ACHN (cell line): ENCODE measurements around the gene FOXL3.

Experiments used
- DNase-seq: peaks from one replicate; pipeline ENCODE4 v3.0.0-alpha.2; 2015
- in situ Hi-C: cut with HindIII; loops from 2 replicates; pipeline ENCODE4 v1.10.0; 2017; ENCODE audit warnings: low sequenced_read_pairs, low pct_ligation_motif_present, low pct_unique_long_range_greater_than_20kb

FOXL3 gene

GRCh38 chr7:311131-311680 lies 21.2 kb downstream of the FOXL3 start:
- in situ Hi-C loops, result no loop called here

GRCh38 chr7:311796-312195 lies 21.8 kb downstream of the FOXL3 start:
- no peak for DNase-seq
- in situ Hi-C loops, result no loop called here

More at GRCh38 chr7:311131-311680, 21.2 kb downstream of the FOXL3 start:
- no peak for DNase-seq

DNA sequence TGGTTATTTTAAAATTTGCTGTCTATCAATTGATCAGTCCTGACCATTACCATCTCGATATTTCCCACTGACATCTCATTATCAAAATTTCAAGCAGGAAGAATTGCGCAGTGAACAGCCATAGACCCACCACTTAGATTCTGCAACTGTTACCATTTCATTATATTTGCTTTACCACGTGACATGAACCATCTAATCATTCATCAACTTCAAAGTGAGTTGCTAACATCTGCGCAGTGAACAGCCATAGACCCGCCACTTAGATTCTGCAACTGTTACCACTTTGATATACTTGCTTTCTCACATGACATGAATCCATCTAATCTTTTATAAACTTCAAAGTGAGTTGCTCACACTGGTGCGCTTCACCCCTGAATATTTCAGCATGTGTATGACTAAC lies 22.5 kb downstream of the FOXL3 start:
- no peak for DNase-seq
- in situ Hi-C loops, result no loop called here

GRCh38 chr7:314853-315252 lies 24.9 kb downstream of the FOXL3 start:
- DNase-seq, result no peak
- in situ Hi-C loops, result no loop called here

- in situ Hi-C loops, result no loop called here
- no peak for DNase-seq
Measured at GRCh38 chr7:315516-316265, 25.7 kb downstream of the FOXL3 start.

- in situ Hi-C loops, result no loop called here
- no peak for DNase-seq
Measured at GRCh38 chr7:317643-318405, 27.9 kb downstream of the FOXL3 start.

- DNase-seq, result no peak
- in situ Hi-C loops, result no loop called here
Measured at GRCh38 chr7:318476-318875, 28.5 kb downstream of the FOXL3 start.

GRCh38 chr7:318878-319661 lies 29.1 kb downstream of the FOXL3 start:
- in situ Hi-C loops, result no loop called here
- DNase-seq, result no peak

- in situ Hi-C loops, result no loop called here
- no peak for DNase-seq
Measured at GRCh38 chr7:320297-320696, 30.3 kb downstream of the FOXL3 start.

DNA sequence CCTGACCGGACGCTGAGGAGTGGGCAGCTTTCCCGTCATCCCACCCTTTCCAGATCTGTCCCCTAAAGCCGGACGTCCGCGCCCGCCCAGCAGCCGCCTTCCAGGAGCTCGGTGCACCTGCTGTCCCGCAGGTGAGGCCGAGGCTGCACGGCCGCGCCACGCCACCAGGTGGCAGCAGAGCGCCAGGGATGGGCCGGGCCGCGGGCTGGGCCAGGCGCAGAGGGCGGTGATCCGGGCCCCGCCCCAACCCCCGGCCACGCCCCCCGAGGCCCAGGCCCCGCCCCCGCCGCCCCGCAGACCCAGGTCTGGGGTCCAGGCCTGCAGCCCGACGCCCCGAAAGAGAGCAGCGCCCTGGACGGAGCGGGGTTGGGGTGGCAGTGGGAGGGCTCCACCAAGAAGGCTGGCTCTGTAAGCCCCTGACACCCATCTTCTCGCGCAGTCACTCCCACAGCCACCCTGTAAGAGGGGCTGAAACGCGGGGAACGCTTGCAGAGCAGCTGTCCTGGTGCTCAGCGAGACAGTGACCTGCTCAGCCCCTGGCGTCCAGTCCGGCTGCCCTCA lies 32.2 kb downstream of the FOXL3 start:
- in situ Hi-C loops, result no loop called here

DNA sequence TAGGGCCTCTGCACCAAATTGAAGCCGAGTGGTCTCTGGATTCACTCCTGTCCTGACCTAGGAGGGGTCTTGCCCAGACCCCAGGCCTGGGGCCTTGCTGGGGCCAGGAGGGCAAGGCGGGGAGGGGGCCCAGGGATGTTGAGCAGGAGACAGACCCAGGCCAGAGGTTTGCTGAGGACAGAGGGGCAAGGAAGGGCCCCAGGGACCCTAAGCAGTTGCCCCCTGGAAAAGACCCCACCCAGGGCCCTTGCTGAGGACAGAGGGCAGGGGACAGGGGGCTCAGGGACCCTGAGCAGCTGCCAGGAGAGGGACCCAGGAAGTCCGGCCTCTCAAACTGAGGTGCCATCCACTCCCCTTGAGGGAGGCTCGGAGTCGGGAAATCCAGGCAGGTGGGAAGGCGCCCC lies 32.7 kb downstream of the FOXL3 start:
- DNase-seq, result no peak
- in situ Hi-C loops, result no loop called here

More for the DNA sequence above, 32.2 kb downstream of the FOXL3 start:
- peak; percentile 65 for DNase-seq

DNA sequence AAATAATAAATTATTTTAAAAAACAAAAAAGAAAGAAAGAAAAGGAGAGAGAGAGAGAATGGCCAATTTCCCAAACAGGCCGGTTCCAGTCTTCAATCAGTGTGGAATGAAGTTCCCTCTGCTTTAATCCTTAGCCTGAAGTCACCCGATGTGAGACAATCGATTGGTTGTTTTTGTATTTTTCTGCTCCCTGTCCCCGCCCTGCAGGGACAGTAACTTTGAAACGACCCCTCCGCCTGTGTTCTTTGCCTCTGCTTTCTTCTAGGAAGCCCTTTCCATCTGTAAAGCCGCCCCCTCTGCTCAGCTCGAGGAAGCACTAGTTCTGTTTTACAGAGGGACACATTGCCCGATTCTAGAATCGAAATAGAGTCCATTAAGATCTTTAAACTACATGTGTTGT lies 33.4 kb downstream of the FOXL3 start:
- DNase-seq, result no peak
- in situ Hi-C loops, result no loop called here

DNA sequence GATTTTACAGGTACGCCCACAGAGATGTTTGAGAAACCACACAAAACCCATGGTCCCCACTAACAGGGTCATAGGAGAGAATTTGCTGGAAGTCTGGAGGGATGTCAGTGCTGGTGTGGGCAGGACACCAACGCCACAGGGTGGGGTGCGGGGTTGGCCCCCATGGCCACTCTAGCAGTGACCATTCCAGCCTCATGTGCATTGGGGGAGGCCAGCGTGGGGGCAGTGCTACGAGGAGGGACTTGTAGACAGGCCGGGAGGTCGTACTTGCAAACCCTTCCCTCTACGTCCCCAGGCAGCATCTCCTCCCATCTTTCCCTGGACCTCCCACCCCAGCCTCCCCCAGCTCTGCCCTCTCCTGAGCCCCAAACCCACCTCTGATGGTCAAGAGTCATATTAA lies 34.0 kb downstream of the FOXL3 start:
- in situ Hi-C loops, result no loop called here
- no peak for DNase-seq

DNA sequence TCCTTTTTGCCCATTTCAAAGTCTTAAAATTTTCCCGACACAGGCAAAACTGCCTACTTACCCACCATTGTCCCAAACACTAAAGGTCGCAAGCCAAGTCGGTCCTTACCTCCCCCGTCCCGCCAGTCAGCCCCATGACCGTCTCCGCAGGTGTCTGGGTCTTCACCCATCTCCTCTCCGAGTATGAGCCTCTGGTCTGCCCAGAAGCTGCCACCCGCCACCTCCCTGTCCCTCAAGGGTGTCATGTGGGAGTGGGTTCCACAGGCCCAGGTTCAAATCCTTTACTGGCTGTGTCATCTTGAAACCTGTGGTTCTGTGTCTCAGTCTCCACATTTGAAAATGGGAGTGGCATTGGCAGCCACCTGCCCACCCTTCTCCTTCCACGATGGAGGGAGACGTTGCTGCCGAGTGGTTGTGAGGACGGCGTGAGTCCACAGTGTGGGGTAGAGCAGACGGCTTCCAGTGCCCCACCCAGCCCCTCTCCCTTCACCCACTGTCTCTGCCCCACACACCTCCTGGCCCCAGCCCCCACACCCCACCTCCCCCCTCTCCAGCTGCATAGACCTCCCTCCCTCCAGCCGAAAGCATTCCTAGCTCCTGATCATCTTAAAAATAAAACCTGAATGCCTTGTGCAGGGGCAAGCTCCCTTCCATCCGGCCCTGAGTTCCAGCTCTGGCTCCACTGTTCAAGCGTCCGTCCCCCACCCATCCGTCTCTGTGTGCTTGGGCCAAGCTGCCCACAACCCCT lies 35.3 kb downstream of the FOXL3 start:
- no peak for DNase-seq
- in situ Hi-C loops, result no loop called here

- in situ Hi-C loops, result no loop called here
- no peak for DNase-seq
Measured at GRCh38 chr7:325811-326210, 35.8 kb downstream of the FOXL3 start.

- in situ Hi-C loops, result no loop called here
- no peak for DNase-seq
Measured at GRCh38 chr7:326273-326672, 36.3 kb downstream of the FOXL3 start.

DNA sequence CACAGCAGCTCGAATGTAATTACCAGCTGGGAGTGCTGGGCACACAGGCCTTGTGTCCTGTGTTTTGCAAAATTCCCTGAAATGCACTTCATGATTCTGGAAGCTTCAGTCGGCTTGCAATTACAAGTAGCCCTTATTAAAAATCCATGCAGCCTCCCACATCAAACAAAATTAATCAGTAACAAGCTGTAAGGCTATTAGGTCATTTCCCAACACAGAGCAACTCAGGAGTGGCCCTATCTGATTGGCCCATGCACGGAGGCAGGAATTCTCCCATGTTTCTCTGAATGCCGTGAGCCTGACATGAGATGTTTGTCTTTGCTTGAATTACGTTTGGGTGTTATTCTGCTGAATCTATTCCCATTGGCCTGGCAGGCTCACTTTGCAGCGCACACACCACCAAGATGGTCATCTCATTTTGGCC lies 36.9 kb downstream of the FOXL3 start:
- DNase-seq, result no peak
- in situ Hi-C loops, result no loop called here
